Pulmonary artery endothelial cell (primary cell): ENCODE measurements around the gene SCLT1. TPM values are rescaled to one million over a fixed set of nuclear protein-coding genes. Genes with fewer than 3 reads are reported as not detected.

Experiments used
- DNase-seq: peaks from one replicate; pipeline ENCODE4 v3.0.0-alpha.2; 2011; ENCODE audit warnings: low read depth, low spot score
- total RNA-seq: library from RNA; depleted of rRNA; stranded (reverse); fragments of >200 nt; gene quantifications from 2 replicates; pipeline ENCODE4 v1.2.3, GENCODE V29; 2014

SCLT1 gene
- total RNA-seq, 1 donor from 2014 or later: 12.0 TPM

DNA sequence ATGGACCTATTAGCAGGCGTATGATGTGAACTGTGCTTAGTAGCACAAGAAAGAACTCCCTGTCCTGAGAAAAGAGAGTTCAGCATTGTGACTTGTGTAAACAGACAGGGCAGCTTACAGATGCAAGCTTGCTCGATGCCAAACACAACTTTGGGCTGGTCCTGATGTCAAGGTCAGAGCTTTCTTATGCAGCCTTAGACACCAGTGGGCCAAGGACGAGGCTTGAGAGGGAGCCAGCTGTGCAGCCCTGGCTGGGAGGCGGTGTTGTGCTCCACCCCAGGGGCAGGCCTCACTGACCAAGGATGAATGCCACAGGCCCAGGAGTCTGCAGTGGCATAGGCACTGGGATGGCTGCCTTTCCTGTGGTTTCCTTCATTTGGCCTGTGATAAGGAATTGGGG is 248.4 kb downstream of the SCLT1 start:
- no peak for DNase-seq

- no peak for DNase-seq
Measured at GRCh38 chr4:128841402-128841801, 251.9 kb downstream of the SCLT1 start.

GRCh38 chr4:128840711-128841318 is 252.5 kb downstream of the SCLT1 start:
- DNase-seq: no peak

GRCh38 chr4:128837679-128838078 is 255.7 kb downstream of the SCLT1 start:
- DNase-seq: no peak

GRCh38 chr4:128837198-128837597 is 256.1 kb downstream of the SCLT1 start:
- DNase-seq: no peak

GRCh38 chr4:128835498-128836222 is 257.7 kb downstream of the SCLT1 start:
- no peak for DNase-seq

Other genes with a start within 250 kb of the SCLT1 start
- gene C4orf33, start 2.6 kb upstream of the SCLT1 start, total RNA-seq: 6.5 and 9.4 TPM in 2 replicates